HepG2 (cell line): ENCODE results near the gene IQCK. TPM values are rescaled to one million over a fixed set of nuclear protein-coding genes. Genes with fewer than 3 reads are reported as not detected.

Experiments
- ATAC-seq: fragments of 200-7000 bp; cut with Tn5 transposase; 3 replicates; pipeline ENCODE4 v1.9.1; 2020; ENCODE audit warnings: mild to moderate bottlenecking, moderate library complexity
- BruUV-seq: library from RNA; stranded (reverse); fragments of 400-500 nt; replicated peaks from 2 replicates; lab custom pipeline; 2021; lab: Mats Ljungman, UMichigan
- CTCF ChIA-PET: fragments of 300-600 bp; formaldehyde crosslinking; extraction: SDS; loops from one replicate; lab custom pipeline; 2021; ENCODE audit warnings: low total read pairs, inconsistent platforms, low intra/inter-chr PET ratio; lab: Yijun Ruan, JAX
- POLR2A ChIA-PET: fragments of 350-600 bp; sonication (Branson Sonifier 250); formaldehyde crosslinking; loops from one replicate; lab custom pipeline; 2020; ENCODE audit warnings: antibody characterized with exemption, inconsistent platforms; lab: Yijun Ruan, JAX
- DNase-seq: peaks from one replicate; pipeline ENCODE4 v3.0.0-alpha.2; 2015; ENCODE audit warnings: low spot score
- FAIRE-seq: peaks from 3 replicates; lab custom pipeline; 2011; peaks lifted over from hg19 to GRCh38; lab: Jason Lieb, UNC
- H2AFZ ChIP-seq: one replicate; pipeline ENCODE4 v1.6.1; 2011; ENCODE audit warnings: low read length, inconsistent platforms
- H3K27ac ChIP-seq: fragments of 300-600 bp; 3 replicates; pipeline ENCODE4 v1.8.0; 2011; ENCODE audit warnings: mixed run types, mild to moderate bottlenecking, mixed read lengths, low read length, inconsistent platforms; ENCODE audit not compliant: insufficient read depth; ENCODE audit errors: extremely low read length
- H3K27me3 ChIP-seq, 2 experiments: fragments of 200-600 bp in 1 of 2; 2 replicates in 1 of 2; 3 replicates in 1 of 2; pipeline versions ENCODE4 v1.6.0 to v1.8.0; 2011; ENCODE audit warnings: low read length in 2 of 2, mild to moderate bottlenecking in 2 of 2, moderate library complexity in 2 of 2, inconsistent platforms in 1 of 2; ENCODE audit not compliant: insufficient read depth in 2 of 2, control insufficient read depth in 1 of 2
- H3K36me3 ChIP-seq, 2 experiments: fragments of 200-600 bp in 1 of 2; replicated peaks in 1 of 2; 2 replicates in 1 of 2; 3 replicates in 1 of 2; pipeline versions ENCODE4 v1.5.1 to v1.8.0; 2011; ENCODE audit warnings: low read length in 2 of 2, inconsistent platforms in 1 of 2; ENCODE audit not compliant: insufficient read depth in 2 of 2, control insufficient read depth in 1 of 2
- H3K4me1 ChIP-seq: 2 replicates; pipeline ENCODE4 v1.5.1; 2012; ENCODE audit warnings: low read length, inconsistent platforms; ENCODE audit not compliant: insufficient read depth
- H3K4me2 ChIP-seq: 2 replicates; pipeline ENCODE4 v1.6.0; 2011; ENCODE audit warnings: low read depth, low read length, inconsistent platforms
- H3K4me3 ChIP-seq, 3 experiments: fragments of 200-600 bp in 1 of 3; sonication (generic), shearing (Covaris generic) in 1 of 3; replicated peaks in 1 of 3; 2 replicates each; pipeline ENCODE4 v1.5.1; 2011 to 2016; ENCODE audit warnings: low read length in 3 of 3, inconsistent platforms in 2 of 3, low read depth in 2 of 3, mild to moderate bottlenecking in 2 of 3, control low read depth in 1 of 3, mixed read lengths in 1 of 3; ENCODE audit not compliant: insufficient read depth in 1 of 3
- H3K79me2 ChIP-seq: one replicate; pipeline ENCODE4 v1.6.1; 2011; ENCODE audit warnings: low read length, inconsistent platforms; ENCODE audit not compliant: insufficient read depth
- H3K9ac ChIP-seq: 2 replicates; pipeline ENCODE4 v1.6.0; 2011; ENCODE audit warnings: mild to moderate bottlenecking, low read depth, low read length, inconsistent platforms; ENCODE audit not compliant: insufficient read depth
- H3K9me3 ChIP-seq: 2 replicates; pipeline ENCODE4 v1.5.1; 2012; ENCODE audit warnings: mild to moderate bottlenecking, low read length
- H4K20me1 ChIP-seq: 2 replicates; pipeline ENCODE4 v1.6.0; 2011; ENCODE audit warnings: inconsistent platforms, mild to moderate bottlenecking, low read length, moderate library complexity; ENCODE audit not compliant: insufficient read depth
- CBX5 ChIP-seq: sonication (generic); formaldehyde crosslinking; IDR thresholded peaks from 2 replicates; pipeline ENCODE4 v1.4.0; 2020; ENCODE audit warnings: missing genetic modification reagents, borderline replicate concordance
- NPAS2 ChIP-seq: sonication (generic); formaldehyde crosslinking; IDR thresholded peaks from 2 replicates; pipeline ENCODE4 v1.8.0; 2022; ENCODE audit warnings: mild to moderate bottlenecking, missing genetic modification reagents, borderline replicate concordance
- POGZ ChIP-seq: sonication (generic); formaldehyde crosslinking; IDR thresholded peaks from 2 replicates; pipeline ENCODE4 v1.4.0; 2020; ENCODE audit warnings: mild to moderate bottlenecking, missing genetic modification reagents
- TOPORS ChIP-seq: sonication (generic); formaldehyde crosslinking; IDR thresholded peaks from 2 replicates; pipeline ENCODE4 v1.8.0; 2023; ENCODE audit warnings: mild to moderate bottlenecking, missing genetic modification reagents
- ZNF432 ChIP-seq: sonication (generic); formaldehyde crosslinking; IDR thresholded peaks from 2 replicates; pipeline ENCODE4 v1.5.0; 2020; ENCODE audit warnings: missing genetic modification reagents, mild to moderate bottlenecking, borderline replicate concordance
- ZNF460 ChIP-seq: sonication (generic); formaldehyde crosslinking; IDR thresholded peaks from 2 replicates; pipeline ENCODE4 v1.5.1; 2020; ENCODE audit warnings: missing genetic modification reagents, mild to moderate bottlenecking, borderline replicate concordance
- ZNF547 ChIP-seq: sonication (generic); formaldehyde crosslinking; IDR thresholded peaks from 2 replicates; pipeline ENCODE4 v1.5.1; 2020; ENCODE audit warnings: mild to moderate bottlenecking, missing genetic modification reagents
- WGBS: methylation state at CpG from one replicate; pipeline ENCODE4 v1.1.6; 2017; ENCODE audit warnings: low lambda C conversion rate; 5-methylcytosine and 5-hydroxymethylcytosine counted together
- in situ Hi-C: cut with HindIII; loops from 2 replicates; pipeline ENCODE4 v1.10.0; 2017; ENCODE audit warnings: low pct_unique_long_range_greater_than_20kb; ENCODE audit not compliant: extremely low pct_ligation_motif_present
- intact Hi-C: fragments of 100-400 bp; cut with micrococcal nuclease; formaldehyde crosslinking; loops from one replicate; pipeline ENCODE4 v1.10.0; 2022; ENCODE audit not compliant: unreplicated experiment
- polyA plus RNA-seq, 8 experiments: library from polyadenylated mRNA; depleted of rRNA in 3 of 8; stranded (reverse) in 7 of 8; unstranded in 1 of 8; fragments of >200 nt; fragmentation: Illumina TruSeq in 4 of 8; extraction: Trizol in 4 of 8; gene quantifications; 2 replicates each; pipeline versions ENCODE4 v1.2.1 to v1.2.3, GENCODE V29; 2011 to 2016; ENCODE audit warnings: low read depth in 4 of 8, missing spikeins in 1 of 8, mixed read lengths in 1 of 8; ENCODE audit not compliant: insufficient read depth in 1 of 8
- total RNA-seq, 5 experiments: library from RNA; depleted of rRNA; stranded (reverse); fragments of >200 nt; fragmentation: Illumina TruSeq; extraction: Trizol; gene quantifications; 2 replicates each; pipeline ENCODE4 v1.2.3, GENCODE V29; 2016; ENCODE audit warnings: low read depth in 1 of 5
- TF ChIP-seq, protein P1 (sequence below): sonication (generic); formaldehyde crosslinking; IDR thresholded peaks from 2 replicates; pipeline ENCODE4 v1.8.0; 2022; ENCODE audit warnings: mild to moderate bottlenecking, missing genetic modification reagents; ENCODE audit not compliant: insufficient replicate concordance
- TF ChIP-seq, protein P2 (sequence below): sonication (generic); formaldehyde crosslinking; IDR thresholded peaks from 2 replicates; pipeline ENCODE4 v1.4.0; 2020; ENCODE audit warnings: missing genetic modification reagents, mild to moderate bottlenecking, borderline replicate concordance
- TF ChIP-seq, protein P3 (sequence below): IDR thresholded peaks from 2 replicates; pipeline ENCODE4 v1.6.1; 2012; ENCODE audit warnings: low read depth, low read length, improper control_type of control experiment

IQCK gene
- total and polyA plus RNA-seq, 2 of the 13 experiments (the other 11 are each of a cell fraction or from before 2014, with no cell fraction given), result 5.1 to 7.3 TPM

DNA sequence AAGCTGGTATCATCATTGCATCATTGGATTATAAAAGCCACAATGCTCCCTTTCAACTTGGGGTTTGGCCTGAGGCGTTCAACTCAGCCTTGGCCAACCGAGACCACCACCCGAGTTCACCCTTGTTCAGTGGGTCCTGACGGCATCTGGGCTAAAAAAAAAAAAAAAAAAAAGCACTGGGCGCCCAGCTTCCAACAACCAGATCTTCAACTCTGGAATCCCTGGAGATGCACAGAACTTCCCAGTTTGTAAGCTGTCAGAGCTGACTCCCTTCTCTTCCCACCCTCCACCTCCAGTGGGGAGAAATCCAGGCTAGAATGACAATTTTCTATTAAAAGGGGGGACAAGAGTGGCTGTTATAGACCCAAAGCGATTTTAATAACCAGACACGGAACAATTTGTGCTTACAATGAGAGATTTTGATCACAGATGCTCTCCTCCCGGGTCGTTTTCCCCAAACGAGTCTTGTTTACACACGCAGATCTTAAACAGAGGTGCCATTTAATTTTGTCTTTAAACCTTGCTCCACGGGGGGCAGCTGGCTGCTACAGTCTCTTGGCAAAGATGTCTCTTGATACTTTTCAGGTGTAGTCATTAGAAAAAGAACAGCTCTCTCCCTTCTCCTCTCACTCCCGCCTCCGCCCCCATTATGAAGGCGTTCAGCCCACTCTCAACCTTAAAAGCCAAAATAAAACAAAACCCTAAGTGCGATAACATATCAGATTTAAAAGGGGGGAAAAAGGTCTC is 139.7 kb downstream of the IQCK start:
- POLR2A ChIA-PET, result no interaction called here
- H3K79me2 ChIP-seq, result no peaks in the 10 kb centered on the region
- BruUV-seq, result no TSS peak
- no peaks in the 10 kb centered on the region for H4K20me1 ChIP-seq
- no peak for FAIRE-seq
- no peak for ATAC-seq
- no peak overlapping the region for H3K4me2 ChIP-seq
- H3K4me3 ChIP-seq, result no peak overlapping the region
- no peaks in the 10 kb centered on the region for H3K4me1 ChIP-seq
- H3K9me3 ChIP-seq, result no peaks in the 10 kb centered on the region
- in situ Hi-C loops (no loop called here), intact Hi-C loops (no loop called here)
- no peaks in the 10 kb centered on the region for H3K36me3 ChIP-seq
- no peak for DNase-seq
- no peaks in the 10 kb centered on the region for H3K27me3 ChIP-seq
- TF ChIP-seq, protein P1, sequence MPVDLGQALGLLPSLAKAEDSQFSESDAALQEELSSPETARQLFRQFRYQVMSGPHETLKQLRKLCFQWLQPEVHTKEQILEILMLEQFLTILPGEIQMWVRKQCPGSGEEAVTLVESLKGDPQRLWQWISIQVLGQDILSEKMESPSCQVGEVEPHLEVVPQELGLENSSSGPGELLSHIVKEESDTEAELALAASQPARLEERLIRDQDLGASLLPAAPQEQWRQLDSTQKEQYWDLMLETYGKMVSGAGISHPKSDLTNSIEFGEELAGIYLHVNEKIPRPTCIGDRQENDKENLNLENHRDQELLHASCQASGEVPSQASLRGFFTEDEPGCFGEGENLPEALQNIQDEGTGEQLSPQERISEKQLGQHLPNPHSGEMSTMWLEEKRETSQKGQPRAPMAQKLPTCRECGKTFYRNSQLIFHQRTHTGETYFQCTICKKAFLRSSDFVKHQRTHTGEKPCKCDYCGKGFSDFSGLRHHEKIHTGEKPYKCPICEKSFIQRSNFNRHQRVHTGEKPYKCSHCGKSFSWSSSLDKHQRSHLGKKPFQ, result no peak
- TF ChIP-seq ZNF547 (CRISPR knock-in tag), result no peak
- H3K9ac ChIP-seq, result no peak overlapping the region
- H3K27ac ChIP-seq, result no peak overlapping the region
- CTCF ChIA-PET, result no interaction called here
- H2AFZ ChIP-seq, result no peak overlapping the region
- 60% methylated on average over 16 of the region's 16 CpGs for WGBS

DNA sequence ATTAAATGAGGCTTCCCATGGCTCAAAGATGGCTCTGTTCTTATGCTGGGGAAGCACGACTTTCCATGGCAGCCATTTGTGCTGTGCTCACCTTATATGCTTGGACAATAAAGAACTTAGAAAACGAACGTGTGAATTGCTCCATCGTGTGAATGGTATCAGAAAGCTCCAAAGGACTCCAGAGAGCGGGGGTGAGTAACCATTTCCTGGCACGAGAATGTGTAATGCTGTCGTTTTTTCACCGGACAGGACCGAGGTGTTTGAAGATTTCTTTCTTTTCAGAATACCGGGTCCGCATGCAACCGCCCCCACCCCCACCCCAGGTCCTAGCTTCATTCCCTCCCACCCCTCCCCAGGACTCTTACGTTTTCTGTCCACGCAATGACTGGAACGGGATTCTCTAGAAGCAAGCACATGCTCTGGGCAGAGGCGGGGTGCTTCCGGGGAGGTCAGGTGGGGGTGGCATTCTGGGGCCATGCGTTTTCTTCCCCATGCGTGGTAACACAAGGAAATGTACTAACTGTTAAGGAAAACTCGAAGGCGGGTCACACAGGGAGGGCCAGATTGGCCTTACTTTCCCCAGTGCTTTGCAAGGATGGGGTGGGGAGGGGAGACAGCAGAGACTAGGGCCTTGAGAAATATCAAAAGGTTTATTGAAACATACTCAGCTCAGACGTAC is 140.4 kb downstream of the IQCK start:
- CTCF ChIA-PET, result no interaction called here
- in situ Hi-C loops (no loop called here), intact Hi-C loops (no loop called here)
- Histone ChIP-seq H3K27me3 (no peaks in the 10 kb centered on the region), H3K4me2 (no peak overlapping the region), H3K79me2 (no peaks in the 10 kb centered on the region), H2AFZ (no peak overlapping the region), H3K9ac (no peak overlapping the region), H4K20me1 (no peaks in the 10 kb centered on the region), H3K4me1 (no peaks in the 10 kb centered on the region), H3K27ac (no peak overlapping the region), H3K4me3 (no peak overlapping the region), H3K9me3 (no peaks in the 10 kb centered on the region), H3K36me3 (no peaks in the 10 kb centered on the region)
- DNase-seq (no peak), ATAC-seq (no peak), FAIRE-seq (no peak)
- BruUV-seq, result no TSS peak
- POLR2A ChIA-PET, result no interaction called here
- WGBS, result 75% methylated on average over 22 of the region's 22 CpGs
- TF ChIP-seq, protein P2, sequence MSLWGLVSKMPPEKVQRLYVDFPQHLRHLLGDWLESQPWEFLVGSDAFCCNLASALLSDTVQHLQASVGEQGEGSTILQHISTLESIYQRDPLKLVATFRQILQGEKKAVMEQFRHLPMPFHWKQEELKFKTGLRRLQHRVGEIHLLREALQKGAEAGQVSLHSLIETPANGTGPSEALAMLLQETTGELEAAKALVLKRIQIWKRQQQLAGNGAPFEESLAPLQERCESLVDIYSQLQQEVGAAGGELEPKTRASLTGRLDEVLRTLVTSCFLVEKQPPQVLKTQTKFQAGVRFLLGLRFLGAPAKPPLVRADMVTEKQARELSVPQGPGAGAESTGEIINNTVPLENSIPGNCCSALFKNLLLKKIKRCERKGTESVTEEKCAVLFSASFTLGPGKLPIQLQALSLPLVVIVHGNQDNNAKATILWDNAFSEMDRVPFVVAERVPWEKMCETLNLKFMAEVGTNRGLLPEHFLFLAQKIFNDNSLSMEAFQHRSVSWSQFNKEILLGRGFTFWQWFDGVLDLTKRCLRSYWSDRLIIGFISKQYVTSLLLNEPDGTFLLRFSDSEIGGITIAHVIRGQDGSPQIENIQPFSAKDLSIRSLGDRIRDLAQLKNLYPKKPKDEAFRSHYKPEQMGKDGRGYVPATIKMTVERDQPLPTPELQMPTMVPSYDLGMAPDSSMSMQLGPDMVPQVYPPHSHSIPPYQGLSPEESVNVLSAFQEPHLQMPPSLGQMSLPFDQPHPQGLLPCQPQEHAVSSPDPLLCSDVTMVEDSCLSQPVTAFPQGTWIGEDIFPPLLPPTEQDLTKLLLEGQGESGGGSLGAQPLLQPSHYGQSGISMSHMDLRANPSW, result no peak
- TF ChIP-seq POGZ (CRISPR knock-in tag) (no peak), CBX5 (CRISPR knock-in tag) (no peak), ZNF460 (CRISPR knock-in tag) (no peak), NPAS2 (CRISPR knock-in tag) (no peak), TOPORS (CRISPR knock-in tag) (no peak), ZNF432 (no peak)
- TF ChIP-seq, protein P3, sequence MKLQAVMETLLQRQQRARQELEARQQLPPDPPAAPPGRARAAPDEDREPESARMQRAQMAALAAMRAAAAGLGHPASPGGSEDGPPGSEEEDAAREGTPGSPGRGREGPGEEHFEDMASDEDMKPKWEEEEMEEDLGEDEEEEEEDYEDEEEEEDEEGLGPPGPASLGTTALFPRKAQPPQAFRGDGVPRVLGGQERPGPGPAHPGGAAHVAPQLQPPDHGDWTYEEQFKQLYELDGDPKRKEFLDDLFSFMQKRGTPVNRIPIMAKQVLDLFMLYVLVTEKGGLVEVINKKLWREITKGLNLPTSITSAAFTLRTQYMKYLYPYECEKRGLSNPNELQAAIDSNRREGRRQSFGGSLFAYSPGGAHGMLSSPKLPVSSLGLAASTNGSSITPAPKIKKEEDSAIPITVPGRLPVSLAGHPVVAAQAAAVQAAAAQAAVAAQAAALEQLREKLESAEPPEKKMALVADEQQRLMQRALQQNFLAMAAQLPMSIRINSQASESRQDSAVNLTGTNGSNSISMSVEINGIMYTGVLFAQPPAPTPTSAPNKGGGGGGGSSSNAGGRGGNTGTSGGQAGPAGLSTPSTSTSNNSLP, result no peak
